Measurements from ENCODE around the gene HARS1.
"Not testable (repeated sequence)": the region's sequence is repeated elsewhere in the genome, so short reads cannot be mapped to it uniquely, and the experiment has no call there.

The HARS1 gene

GRCh38 chr5:140690941-140691924, at the start of gene HARS1, which contains the start of gene HARS2:
HARS1 (minus strand) TSS chr5:140691370; CDS start chr5:140691304, 66 bp downstream.
HARS2 (plus strand) TSS chr5:140691455; CDS start chr5:140691649, 194 bp downstream.
- DNase-seq (ENCODE audit: low spot score), result peak; percentile 91

- DNase-seq (ENCODE audit: low spot score), result no peak
Measured at GRCh38 chr5:140737486-140737885, 46.3 kb upstream of the HARS1 start.

- peak; percentile 12 for DNase-seq (ENCODE audit: low spot score)
Measured at GRCh38 chr5:140734354-140734753, 43.2 kb upstream of the HARS1 start.

- no peak for DNase-seq (ENCODE audit: low spot score)
Measured at GRCh38 chr5:140733098-140733497, 41.9 kb upstream of the HARS1 start.

- DNase-seq (ENCODE audit: low spot score), result peak; percentile 17
Measured at GRCh38 chr5:140725799-140726471, 34.8 kb upstream of the HARS1 start.

GRCh38 chr5:140721395-140721794, 30.2 kb upstream of the HARS1 start:
- DNase-seq (ENCODE audit: low spot score), result not testable (repeated sequence)

GRCh38 chr5:140720738-140721137, 29.6 kb upstream of the HARS1 start:
- not testable (repeated sequence) for DNase-seq (ENCODE audit: low spot score)

GRCh38 chr5:140718266-140718592, 27.1 kb upstream of the HARS1 start:
- DNase-seq (ENCODE audit: low spot score), result no peak

- not testable (repeated sequence) for DNase-seq (ENCODE audit: low spot score)
Measured at GRCh38 chr5:140716238-140716637, 25.1 kb upstream of the HARS1 start.

- DNase-seq (ENCODE audit: low spot score), result no peak
Measured at GRCh38 chr5:140713562-140714094, 22.5 kb upstream of the HARS1 start.

GRCh38 chr5:140711794-140712193, 20.6 kb upstream of the HARS1 start:
- DNase-seq (ENCODE audit: low spot score), result no peak

- peak; percentile 96 for DNase-seq (ENCODE audit: low spot score)
Measured at GRCh38 chr5:140710899-140711552, 19.9 kb upstream of the HARS1 start.

GRCh38 chr5:140708787-140709186, 17.6 kb upstream of the HARS1 start:
- not testable (repeated sequence) for DNase-seq (ENCODE audit: low spot score)

GRCh38 chr5:140707812-140708211, 16.6 kb upstream of the HARS1 start:
- DNase-seq (ENCODE audit: low spot score), result no peak

- DNase-seq (ENCODE audit: low spot score), result peak; percentile 98
Measured at GRCh38 chr5:140700177-140701144, 9.3 kb upstream of the HARS1 start, which contains the start of gene ZMAT2. ZMAT2 (plus strand) TSS chr5:140700447; CDS start chr5:140700461, 14 bp downstream.

GRCh38 chr5:140696891-140697492, 5.8 kb upstream of the HARS1 start:
- DNase-seq (ENCODE audit: low spot score), result no peak

GRCh38 chr5:140694276-140694675, 3.1 kb upstream of the HARS1 start:
- DNase-seq (ENCODE audit: low spot score), result no peak

GRCh38 chr5:140690376-140690932, 716 bp downstream of the HARS1 start:
- no peak for DNase-seq (ENCODE audit: low spot score)

GRCh38 chr5:140678993-140679392, 12.2 kb downstream of the HARS1 start:
- peak; percentile 73 for DNase-seq (ENCODE audit: low spot score)

- no peak for DNase-seq (ENCODE audit: low spot score)
Measured at GRCh38 chr5:140677947-140678346, 13.2 kb downstream of the HARS1 start.
